DND-41 (cell line): ENCODE measurements around the gene EML6.

Experiments used
- EZH2 ChIP-seq: IDR thresholded peaks from 3 replicates; pipeline ENCODE4 v1.6.1; 2012; ENCODE audit warnings: borderline replicate concordance, low read depth, mild to moderate bottlenecking, moderate library complexity, low read length, inconsistent platforms; ENCODE audit not compliant: severe bottlenecking
- TF ChIP-seq, protein P1 (sequence below): IDR thresholded peaks from 2 replicates; pipeline ENCODE4 v1.5.1; 2012; ENCODE audit warnings: borderline replicate concordance, low read length, moderate library complexity, mild to moderate bottlenecking; ENCODE audit not compliant: poor library complexity, severe bottlenecking; ENCODE audit errors: extremely low read depth

DNA sequence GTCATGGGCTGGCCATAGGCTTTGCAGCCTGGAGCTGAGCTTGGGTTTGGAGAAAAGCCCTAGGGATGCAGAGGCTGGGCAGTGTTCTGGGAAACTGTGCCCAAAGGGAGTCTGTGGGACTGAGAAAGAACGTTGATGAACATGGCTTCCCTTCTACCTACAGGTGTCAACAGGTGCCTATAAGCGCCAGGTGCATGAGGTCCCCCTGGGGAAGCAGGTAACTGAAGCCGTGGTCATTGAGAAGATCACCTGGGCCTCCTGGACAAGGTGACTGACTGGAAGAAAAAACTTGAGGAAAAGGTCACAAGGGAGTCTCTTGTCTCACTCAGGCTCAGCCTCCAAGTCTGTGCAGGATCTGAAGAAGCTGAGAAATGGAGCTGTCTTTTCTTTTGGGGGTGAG, 243.4 kb downstream of the EML6 start:
- TF ChIP-seq EZH2: no peak
- TF ChIP-seq, protein P1, sequence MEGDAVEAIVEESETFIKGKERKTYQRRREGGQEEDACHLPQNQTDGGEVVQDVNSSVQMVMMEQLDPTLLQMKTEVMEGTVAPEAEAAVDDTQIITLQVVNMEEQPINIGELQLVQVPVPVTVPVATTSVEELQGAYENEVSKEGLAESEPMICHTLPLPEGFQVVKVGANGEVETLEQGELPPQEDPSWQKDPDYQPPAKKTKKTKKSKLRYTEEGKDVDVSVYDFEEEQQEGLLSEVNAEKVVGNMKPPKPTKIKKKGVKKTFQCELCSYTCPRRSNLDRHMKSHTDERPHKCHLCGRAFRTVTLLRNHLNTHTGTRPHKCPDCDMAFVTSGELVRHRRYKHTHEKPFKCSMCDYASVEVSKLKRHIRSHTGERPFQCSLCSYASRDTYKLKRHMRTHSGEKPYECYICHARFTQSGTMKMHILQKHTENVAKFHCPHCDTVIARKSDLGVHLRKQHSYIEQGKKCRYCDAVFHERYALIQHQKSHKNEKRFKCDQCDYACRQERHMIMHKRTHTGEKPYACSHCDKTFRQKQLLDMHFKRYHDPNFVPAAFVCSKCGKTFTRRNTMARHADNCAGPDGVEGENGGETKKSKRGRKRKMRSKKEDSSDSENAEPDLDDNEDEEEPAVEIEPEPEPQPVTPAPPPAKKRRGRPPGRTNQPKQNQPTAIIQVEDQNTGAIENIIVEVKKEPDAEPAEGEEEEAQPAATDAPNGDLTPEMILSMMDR: no peak
